ENCODE measurements around the gene RPL22L1.
"Not testable (repeated sequence)": the region's sequence is repeated elsewhere in the genome, so short reads cannot be mapped to it uniquely, and the experiment has no call there.

The RPL22L1 gene

GRCh38 chr3:170869645-170870593 lies at the start of gene RPL22L1:
RPL22L1 (minus strand) TSS chr3:170870195; CDS start chr3:170870167, 28 bp downstream.
- peak; percentile 87 for DNase-seq

- no peak for DNase-seq
These were observed 48.7 kb upstream of the RPL22L1 start for GRCh38 chr3:170918715-170919114.

- DNase-seq = no peak
These were observed 44.7 kb upstream of the RPL22L1 start for GRCh38 chr3:170914690-170915089.

- DNase-seq = no peak
These were observed 44.2 kb upstream of the RPL22L1 start for GRCh38 chr3:170914212-170914611.

GRCh38 chr3:170911051-170911450 lies 41.1 kb upstream of the RPL22L1 start:
- no peak for DNase-seq

- DNase-seq = no peak
These were observed 40.5 kb upstream of the RPL22L1 start for GRCh38 chr3:170910542-170910941.

- DNase-seq = no peak
These were observed 39.3 kb upstream of the RPL22L1 start for GRCh38 chr3:170909129-170909903.

- peak; percentile 91 for DNase-seq
These were observed 38.5 kb upstream of the RPL22L1 start, which contains the start of gene EIF5A2 for GRCh38 chr3:170908235-170909116. EIF5A2 (minus strand) TSS chr3:170908637; CDS start chr3:170907806, 831 bp downstream.

- DNase-seq = peak; percentile 10
These were observed 37.7 kb upstream of the RPL22L1 start for GRCh38 chr3:170907637-170908234.

- DNase-seq = no peak
These were observed 35.9 kb upstream of the RPL22L1 start for GRCh38 chr3:170905862-170906261.

- no peak for DNase-seq
These were observed 33.1 kb upstream of the RPL22L1 start for GRCh38 chr3:170903123-170903522.

- DNase-seq = no peak
These were observed 29.5 kb upstream of the RPL22L1 start for GRCh38 chr3:170899455-170899854.

GRCh38 chr3:170897978-170898377 lies 28.0 kb upstream of the RPL22L1 start:
- no peak for DNase-seq

GRCh38 chr3:170897199-170897598 lies 27.2 kb upstream of the RPL22L1 start:
- DNase-seq = not testable (repeated sequence)

- DNase-seq = no peak
These were observed 26.8 kb upstream of the RPL22L1 start for GRCh38 chr3:170896781-170897180.

GRCh38 chr3:170896333-170896732 lies 26.3 kb upstream of the RPL22L1 start:
- DNase-seq = not testable (repeated sequence)

- no peak for DNase-seq
These were observed 23.9 kb upstream of the RPL22L1 start for GRCh38 chr3:170893895-170894294.

GRCh38 chr3:170889630-170890029 lies 19.6 kb upstream of the RPL22L1 start:
- DNase-seq = no peak

- no peak for DNase-seq
These were observed 19.1 kb upstream of the RPL22L1 start for GRCh38 chr3:170889132-170889531.

- not testable (repeated sequence) for DNase-seq
These were observed 14.3 kb upstream of the RPL22L1 start for GRCh38 chr3:170884109-170884930.

- DNase-seq = not testable (repeated sequence)
These were observed 8.7 kb upstream of the RPL22L1 start for GRCh38 chr3:170878688-170879087.
